ENCODE results near the gene ZNF22.

ZNF22 gene

DNA sequence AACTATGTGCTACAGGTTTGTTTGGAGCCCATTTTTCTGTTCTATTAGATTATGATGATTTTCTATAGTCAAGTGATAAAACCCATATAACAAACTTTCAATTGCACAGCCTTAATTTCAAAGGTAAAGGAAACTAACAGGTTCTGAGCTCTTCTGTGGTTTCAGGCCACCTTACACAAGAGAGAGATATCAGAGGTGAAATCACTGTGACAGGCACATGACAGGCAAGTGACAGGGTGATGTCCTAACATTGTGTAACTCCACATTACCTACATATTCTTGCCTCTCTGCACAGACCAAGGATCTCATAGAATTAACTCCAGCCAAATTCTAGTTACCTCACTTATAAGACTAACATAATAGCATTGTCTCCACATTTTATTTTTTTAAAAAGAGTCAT is 35.0 kb downstream of the ZNF22 start:
- TF ChIP-seq, protein P1, sequence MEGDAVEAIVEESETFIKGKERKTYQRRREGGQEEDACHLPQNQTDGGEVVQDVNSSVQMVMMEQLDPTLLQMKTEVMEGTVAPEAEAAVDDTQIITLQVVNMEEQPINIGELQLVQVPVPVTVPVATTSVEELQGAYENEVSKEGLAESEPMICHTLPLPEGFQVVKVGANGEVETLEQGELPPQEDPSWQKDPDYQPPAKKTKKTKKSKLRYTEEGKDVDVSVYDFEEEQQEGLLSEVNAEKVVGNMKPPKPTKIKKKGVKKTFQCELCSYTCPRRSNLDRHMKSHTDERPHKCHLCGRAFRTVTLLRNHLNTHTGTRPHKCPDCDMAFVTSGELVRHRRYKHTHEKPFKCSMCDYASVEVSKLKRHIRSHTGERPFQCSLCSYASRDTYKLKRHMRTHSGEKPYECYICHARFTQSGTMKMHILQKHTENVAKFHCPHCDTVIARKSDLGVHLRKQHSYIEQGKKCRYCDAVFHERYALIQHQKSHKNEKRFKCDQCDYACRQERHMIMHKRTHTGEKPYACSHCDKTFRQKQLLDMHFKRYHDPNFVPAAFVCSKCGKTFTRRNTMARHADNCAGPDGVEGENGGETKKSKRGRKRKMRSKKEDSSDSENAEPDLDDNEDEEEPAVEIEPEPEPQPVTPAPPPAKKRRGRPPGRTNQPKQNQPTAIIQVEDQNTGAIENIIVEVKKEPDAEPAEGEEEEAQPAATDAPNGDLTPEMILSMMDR (conservative IDR thresholded peaks at IDR 0.05; ENCODE audit: low read depth, low read length): no peak
- no peak overlapping the region for H3K4me3 ChIP-seq (ENCODE audit: low read length)
- DNase-seq (ENCODE audit: low read depth): no peak

DNA sequence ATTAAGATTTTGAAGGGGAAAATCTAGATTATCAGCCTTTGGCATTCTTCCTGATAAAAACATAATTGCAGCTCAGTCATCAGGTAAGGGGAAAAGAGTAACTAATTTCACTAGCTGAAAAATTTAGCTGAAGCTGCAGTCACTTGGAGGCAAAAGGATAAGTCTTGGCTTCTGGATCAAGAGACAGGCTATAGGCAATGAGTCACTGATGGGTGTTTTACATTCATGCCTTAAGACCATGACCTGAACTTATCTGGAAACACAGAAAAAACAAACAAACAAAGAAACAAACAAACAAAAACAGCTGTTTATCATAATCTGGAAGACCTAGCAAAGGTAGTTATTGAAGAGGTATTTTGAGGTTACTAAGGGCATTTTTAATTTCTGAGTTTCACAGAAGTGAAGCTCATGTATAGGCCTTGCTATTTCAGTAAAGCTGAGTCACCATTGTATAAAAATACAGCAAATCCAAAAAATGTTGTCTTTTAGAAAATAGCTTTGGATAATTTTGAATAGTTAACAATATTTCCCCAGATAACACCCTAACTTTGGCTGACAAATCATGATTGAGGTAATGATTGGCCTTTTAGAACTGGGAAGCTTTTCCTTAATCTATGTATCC is 40.3 kb downstream of the ZNF22 start:
- TF ChIP-seq, protein P1 (conservative IDR thresholded peaks at IDR 0.05; ENCODE audit: low read depth, low read length): no peak
- H3K4me3 ChIP-seq (ENCODE audit: low read length): no peak overlapping the region
- DNase-seq (ENCODE audit: low read depth): no peak

DNA sequence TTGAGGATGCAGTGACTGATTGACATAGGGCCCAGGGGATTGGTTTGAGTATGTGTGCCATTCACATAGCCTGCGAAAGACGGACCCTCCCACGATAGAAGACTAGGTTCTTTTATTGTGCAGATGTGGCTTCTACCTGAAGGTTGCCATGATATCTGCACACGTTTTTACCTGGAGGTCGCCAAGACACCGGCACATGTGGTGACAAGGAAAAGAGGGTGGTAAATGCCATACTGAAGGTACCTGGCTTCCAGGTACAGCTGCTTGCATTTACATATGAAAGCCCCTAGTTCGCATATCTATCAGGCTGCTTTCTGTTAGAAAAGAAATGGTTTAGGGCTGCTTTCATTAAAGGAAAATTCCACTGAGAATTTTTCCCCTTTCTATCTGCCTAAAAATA is 43.6 kb downstream of the ZNF22 start:
- no peak overlapping the region for H3K4me3 ChIP-seq (ENCODE audit: low read length)
- TF ChIP-seq, protein P1 (conservative IDR thresholded peaks at IDR 0.05; ENCODE audit: low read depth, low read length): no peak
- DNase-seq (ENCODE audit: low read depth): no peak

DNA sequence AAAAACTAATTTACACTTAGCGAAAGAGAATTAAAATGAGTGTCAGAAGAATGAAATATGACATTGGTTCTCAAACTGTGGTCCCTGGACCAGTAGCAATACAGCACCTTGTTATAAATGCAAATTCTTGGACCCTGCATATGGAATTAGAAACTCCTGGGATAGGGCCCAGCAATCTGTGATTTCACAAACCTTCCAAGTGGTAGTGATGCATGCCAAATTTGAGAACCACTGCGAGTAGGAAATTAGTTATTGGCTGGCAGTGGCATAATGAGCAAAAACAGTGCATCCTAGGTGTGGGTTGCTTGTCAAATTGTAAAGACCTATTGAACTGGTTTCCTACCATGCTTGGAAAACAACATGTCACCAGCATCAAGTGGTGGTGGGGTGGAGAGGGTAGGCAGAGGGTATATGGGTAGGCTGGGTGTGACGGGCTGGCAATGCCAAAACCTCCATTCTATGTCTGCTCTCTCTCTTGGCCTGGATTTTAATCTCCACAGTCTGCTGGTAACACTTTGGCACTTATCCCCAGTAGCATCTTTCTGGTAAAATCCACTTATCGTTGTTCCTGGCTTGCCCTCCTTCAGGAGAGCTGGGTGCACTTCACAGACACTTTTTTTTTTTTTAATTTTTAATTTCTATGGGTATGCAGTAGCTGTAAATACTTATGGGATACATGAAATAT is 50.0 kb downstream of the ZNF22 start:
- TF ChIP-seq, protein P1 (conservative IDR thresholded peaks at IDR 0.05; ENCODE audit: low read depth, low read length): no peak
- DNase-seq (ENCODE audit: low read depth): no peak

DNA sequence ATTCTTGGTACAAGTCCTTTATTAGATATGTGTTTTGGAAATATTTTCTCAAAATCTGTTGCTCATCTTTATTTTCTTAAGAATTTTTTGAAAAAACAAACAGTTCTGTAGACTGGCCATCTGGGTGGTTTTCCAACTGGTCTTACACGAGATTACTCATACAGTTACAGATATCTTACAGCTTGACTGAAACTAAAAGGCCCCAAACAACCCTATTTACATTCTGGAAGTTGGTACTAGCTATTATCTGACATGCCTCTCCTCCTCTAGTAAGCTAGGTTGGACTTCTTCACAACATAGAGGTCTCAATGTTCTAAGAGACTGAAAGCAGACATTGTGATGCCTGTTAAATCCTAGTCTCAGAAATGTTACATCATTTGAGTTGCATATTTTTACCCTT is 52.0 kb downstream of the ZNF22 start:
- TF ChIP-seq, protein P1 (conservative IDR thresholded peaks at IDR 0.05; ENCODE audit: low read depth, low read length): no peak
- H3K4me3 ChIP-seq (ENCODE audit: low read length): no peak overlapping the region
- no peak for DNase-seq (ENCODE audit: low read depth)

More for the DNA sequence above, 50.0 kb downstream of the ZNF22 start:
- H3K4me3 ChIP-seq (ENCODE audit: low read length): no peak overlapping the region

DNA sequence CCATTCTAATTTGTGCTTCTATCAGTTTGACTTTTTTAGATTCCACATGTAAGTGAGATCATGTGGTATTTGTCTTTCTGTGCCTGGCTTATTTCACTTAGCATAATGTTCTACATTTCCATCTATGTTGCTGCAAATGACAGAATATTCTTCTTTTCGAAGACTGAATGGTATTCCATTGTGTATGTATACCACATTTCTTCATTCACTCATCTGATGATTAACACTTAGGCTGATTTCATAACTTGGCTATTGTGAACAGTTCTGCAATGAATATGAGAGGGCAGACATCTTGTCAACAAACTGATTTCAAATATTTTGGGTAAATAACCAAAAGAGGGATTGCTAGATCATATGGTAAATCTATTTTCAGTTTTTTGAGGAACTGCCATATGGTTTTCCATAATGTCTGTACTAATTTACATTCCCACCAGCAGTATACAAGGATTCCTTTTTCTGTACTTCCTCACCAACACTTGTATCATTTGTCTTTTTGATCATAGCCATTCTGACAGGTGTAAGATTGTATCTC is 52.9 kb downstream of the ZNF22 start:
- no peak overlapping the region for H3K4me3 ChIP-seq (ENCODE audit: low read length)
- TF ChIP-seq, protein P1 (conservative IDR thresholded peaks at IDR 0.05; ENCODE audit: low read depth, low read length): no peak
- DNase-seq (ENCODE audit: low read depth): no peak
